Endothelial cell of umbilical vein (primary cell): ENCODE results near the gene MED12L.

Experiments
- CTCF ChIP-seq, 2 donors: IDR thresholded peaks; 1 replicate in 1 of 2; 2 replicates in 1 of 2; pipeline ENCODE4 v1.5.1; 2011; ENCODE audit warnings: low read length in 2 of 2, mild to moderate bottlenecking in 2 of 2, moderate library complexity in 2 of 2, control low read depth in 1 of 2, inconsistent platforms in 1 of 2, low read depth in 1 of 2; ENCODE audit not compliant: insufficient read depth in 1 of 2; ENCODE audit errors: extremely low read depth in 1 of 2
- EZH2 ChIP-seq: IDR thresholded peaks from 2 replicates; pipeline ENCODE4 v1.6.1; 2012; ENCODE audit warnings: borderline replicate concordance, low read depth, mild to moderate bottlenecking, moderate library complexity, low read length, inconsistent platforms; ENCODE audit not compliant: severe bottlenecking
- MAX ChIP-seq: IDR thresholded peaks from 2 replicates; pipeline ENCODE4 v1.6.1; 2011; ENCODE audit not compliant: insufficient read depth, insufficient read length
- POLR2AphosphoS5 ChIP-seq: IDR thresholded peaks from 2 replicates; pipeline ENCODE4 v1.6.1; 2012; ENCODE audit warnings: low read depth, mild to moderate bottlenecking, control low read depth, low read length, moderate library complexity; ENCODE audit not compliant: insufficient read depth

DNA sequence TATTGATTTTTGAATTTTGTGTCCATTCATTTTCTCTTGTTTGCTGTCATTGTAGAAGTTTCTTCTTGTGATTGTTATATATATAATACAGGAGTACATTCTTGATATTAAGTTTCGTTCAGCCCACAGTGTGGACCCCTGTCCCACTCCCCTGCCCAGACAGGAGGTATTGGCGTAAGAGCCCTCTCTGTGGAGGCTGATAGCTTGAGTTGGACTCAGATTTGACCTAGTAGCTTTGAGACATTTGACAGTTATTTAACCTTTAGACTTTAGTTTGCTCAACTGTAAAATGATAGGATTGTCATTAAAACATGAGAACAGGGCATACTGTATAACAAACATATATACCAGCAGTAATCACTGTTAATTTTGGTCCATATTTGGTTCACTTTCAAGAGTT is 90.5 kb downstream of the MED12L start:
- TF ChIP-seq EZH2 (no peak), POLR2AphosphoS5 (no peak), MAX (no peak), CTCF (IDR thresholded peaks at IDR 0.05; ENCODE audit: extremely low read depth in 1 of 2, insufficient read depth in 1 of 2, low read depth in 1 of 2, low read length in 2 of 2) (no peak)
